Measurements from ENCODE around the gene SNUPN. TPM values are rescaled to one million over a fixed set of nuclear protein-coding genes. Genes with fewer than 3 reads are reported as not detected.
A peak's percentile ranks its signal among the peaks of the same experiment; 100 is the strongest.
"Not testable (repeated sequence)": the region's sequence is repeated elsewhere in the genome, so short reads cannot be mapped to it uniquely, and the experiment has no call there.

The SNUPN gene
- total and polyA plus RNA-seq, 12 donors = 13.5 to 40.8 (median 23.4) TPM

DNA sequence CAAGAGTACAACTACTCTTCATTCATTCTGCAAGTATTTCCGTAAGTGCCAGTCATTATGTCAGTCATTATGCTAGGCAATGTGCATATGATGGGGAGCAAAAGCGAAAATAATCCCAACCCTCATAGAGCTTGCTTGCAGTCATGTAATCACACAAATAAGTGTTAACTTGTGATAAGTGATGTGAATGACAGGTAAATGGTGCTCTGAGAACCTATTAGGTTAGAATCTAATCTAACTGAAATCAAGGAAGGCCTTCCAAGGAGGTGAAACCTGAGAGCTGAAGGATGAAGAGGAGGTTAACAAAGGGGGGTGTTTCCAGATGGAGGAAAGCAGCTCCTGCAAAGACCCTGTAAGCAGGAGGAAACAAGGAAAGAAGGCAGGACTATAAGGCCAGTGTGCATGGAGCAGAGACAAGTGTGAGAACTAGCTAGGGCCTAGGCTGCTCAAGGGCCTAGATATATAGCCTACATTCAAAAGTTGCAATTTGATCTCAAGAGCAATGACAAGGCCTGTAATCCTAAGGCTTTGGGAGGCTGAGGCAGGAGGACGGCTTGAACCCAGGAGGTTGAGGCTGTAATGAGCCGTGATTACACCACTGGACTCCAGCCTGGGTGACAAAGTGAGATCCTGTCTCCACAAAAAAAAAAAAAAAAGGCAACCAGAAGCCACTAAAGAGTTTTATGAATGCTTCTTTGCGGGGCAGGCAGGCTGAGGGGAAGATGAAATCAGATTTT is 51.7 kb downstream of the SNUPN start:
- intact Hi-C loops (cut with DNase I) = loop anchor here in 1 of 2 donors (10.0 kb wide), 1 partner anchor 51 kb away; the partner anchor contains the start of gene SNUPN
- Histone ChIP-seq H3K4me3 (no peak overlapping the region), H3K36me3 (replicated peaks in 1 of 2) (no peaks in the 10 kb centered on the region), H3K9me3 (replicated peaks in 1 of 3) (no peaks in the 10 kb centered on the region), H3K27me3 (no peaks in the 10 kb centered on the region), H3K4me1 (replicated peaks in 1 of 2) (peaks cover 12 to 48% of the 10 kb centered on the region in 2 donors), H3K27ac (no peak overlapping the region)
- 94 to 98% (median 96%) methylated on average over 5 of the region's 5 CpGs for WGBS, 4 donors
- DNase-seq = no peak
- TF ChIP-seq POLR2A (IDR thresholded peaks at IDR 0.05) = no peak
- TF ChIP-seq, protein P1, sequence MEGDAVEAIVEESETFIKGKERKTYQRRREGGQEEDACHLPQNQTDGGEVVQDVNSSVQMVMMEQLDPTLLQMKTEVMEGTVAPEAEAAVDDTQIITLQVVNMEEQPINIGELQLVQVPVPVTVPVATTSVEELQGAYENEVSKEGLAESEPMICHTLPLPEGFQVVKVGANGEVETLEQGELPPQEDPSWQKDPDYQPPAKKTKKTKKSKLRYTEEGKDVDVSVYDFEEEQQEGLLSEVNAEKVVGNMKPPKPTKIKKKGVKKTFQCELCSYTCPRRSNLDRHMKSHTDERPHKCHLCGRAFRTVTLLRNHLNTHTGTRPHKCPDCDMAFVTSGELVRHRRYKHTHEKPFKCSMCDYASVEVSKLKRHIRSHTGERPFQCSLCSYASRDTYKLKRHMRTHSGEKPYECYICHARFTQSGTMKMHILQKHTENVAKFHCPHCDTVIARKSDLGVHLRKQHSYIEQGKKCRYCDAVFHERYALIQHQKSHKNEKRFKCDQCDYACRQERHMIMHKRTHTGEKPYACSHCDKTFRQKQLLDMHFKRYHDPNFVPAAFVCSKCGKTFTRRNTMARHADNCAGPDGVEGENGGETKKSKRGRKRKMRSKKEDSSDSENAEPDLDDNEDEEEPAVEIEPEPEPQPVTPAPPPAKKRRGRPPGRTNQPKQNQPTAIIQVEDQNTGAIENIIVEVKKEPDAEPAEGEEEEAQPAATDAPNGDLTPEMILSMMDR (IDR thresholded peaks at IDR 0.05) = no peak

DNA sequence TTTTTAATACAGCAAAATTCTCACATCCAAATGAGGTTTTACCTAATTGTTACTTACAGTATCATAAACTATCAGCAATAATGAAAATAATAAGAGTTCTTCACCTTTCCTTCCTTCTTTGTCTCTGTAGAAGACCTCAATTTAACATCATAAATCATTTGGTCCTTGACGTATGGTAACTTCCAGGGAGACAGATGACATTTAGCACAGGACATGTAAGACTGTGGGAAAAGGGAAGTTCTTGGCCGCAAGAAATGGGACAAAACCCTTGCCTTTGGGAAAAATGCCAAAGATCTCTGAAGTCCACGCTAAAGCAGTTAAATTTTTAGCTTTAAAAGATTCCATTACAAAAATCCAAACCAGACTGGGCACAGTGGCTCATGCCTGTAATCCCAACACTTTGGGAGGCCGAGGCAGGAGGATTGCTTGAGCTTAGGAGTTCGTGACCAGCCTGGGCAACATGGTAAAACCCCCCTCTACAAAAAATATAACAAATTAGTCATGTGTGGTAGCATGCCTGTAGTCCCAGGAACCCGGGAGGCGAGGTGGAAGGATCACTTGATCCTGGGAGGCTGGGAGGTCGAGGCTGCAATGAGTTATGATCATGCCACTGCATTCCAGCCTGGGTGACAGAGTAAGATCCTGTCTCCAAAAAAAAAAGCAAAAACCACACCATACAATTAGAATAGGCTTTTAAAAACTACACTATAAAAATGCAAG is 55.2 kb downstream of the SNUPN start:
- H3K27me3 ChIP-seq = no peaks in the 10 kb centered on the region
- WGBS, 4 donors = 33 to 47% (median 40%) methylated on average over 8 of the region's 8 CpGs
- no peaks in the 10 kb centered on the region for H3K9me3 ChIP-seq (replicated peaks in 1 of 3)
- no peaks in the 10 kb centered on the region for H3K36me3 ChIP-seq (replicated peaks in 1 of 2)
- H3K4me1 ChIP-seq (replicated peaks in 1 of 2) = peaks cover 8 to 42% of the 10 kb centered on the region in 2 donors
- intact Hi-C loops (cut with DNase I) = loop anchor here in 1 of 2 donors (10.0 kb wide), 1 partner anchor 55 kb away; the partner anchor contains the start of gene SNUPN
- TF ChIP-seq, protein P1 (IDR thresholded peaks at IDR 0.05) = no peak
- no peak for TF ChIP-seq POLR2A (IDR thresholded peaks at IDR 0.05)
- H3K27ac ChIP-seq = no peak overlapping the region
- no peak overlapping the region for H3K4me3 ChIP-seq
- DNase-seq = peak in 1 of 7 donors; percentile 15

DNA sequence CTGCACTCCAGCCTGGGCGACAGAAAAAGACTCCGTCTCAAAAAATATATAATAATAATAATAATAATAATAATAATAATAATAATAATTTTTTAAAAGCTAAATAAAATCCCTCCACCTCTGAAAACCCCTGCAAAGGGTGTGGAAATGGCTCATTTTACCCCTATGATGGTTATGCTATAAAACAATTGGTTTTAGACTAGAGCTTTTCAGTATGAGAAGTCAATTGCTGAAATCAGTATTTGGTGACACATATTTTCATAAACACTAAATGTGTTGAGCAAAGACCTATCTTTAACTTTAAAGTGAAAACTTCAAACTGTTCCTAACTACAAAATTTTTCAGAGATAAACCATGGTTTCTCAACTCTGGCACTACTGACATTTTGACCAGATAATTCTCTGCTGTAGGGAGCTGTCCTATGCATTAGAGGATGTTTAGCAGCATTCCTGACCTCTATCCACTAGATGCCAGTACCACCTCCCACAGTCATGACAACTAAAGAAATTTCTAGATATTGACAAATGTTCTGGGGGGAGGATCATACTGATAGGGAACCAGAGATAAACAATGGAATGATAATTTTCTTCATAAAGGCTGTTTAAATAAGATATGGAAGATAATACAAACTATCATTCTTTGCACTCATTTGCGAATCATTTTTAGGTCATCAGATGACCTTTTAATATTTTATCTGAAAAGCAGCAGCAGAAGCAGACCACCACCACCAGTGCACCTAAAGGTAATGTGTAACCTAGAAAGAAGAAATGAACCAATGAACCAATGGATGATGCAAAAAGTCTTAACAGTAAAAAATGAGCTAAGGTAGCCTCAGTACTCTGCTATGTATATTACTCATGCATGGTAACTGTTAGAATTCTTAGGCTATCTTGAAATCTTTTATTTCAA is 60.2 kb downstream of the SNUPN start:
- H3K9me3 ChIP-seq (replicated peaks in 1 of 3) = no peaks in the 10 kb centered on the region
- H3K27me3 ChIP-seq = no peaks in the 10 kb centered on the region
- no peak overlapping the region for H3K27ac ChIP-seq
- 75 to 90% (median 80%) methylated on average over 3 of the region's 3 CpGs for WGBS, 4 donors
- no peaks in the 10 kb centered on the region for H3K36me3 ChIP-seq (replicated peaks in 1 of 2)
- no peak for DNase-seq
- intact Hi-C loops (cut with DNase I) = no loop called here
- TF ChIP-seq, protein P1 (IDR thresholded peaks at IDR 0.05) = no peak
- no peak for TF ChIP-seq POLR2A (IDR thresholded peaks at IDR 0.05)
- H3K4me1 ChIP-seq (replicated peaks in 1 of 2) = peaks cover 3 to 21% of the 10 kb centered on the region in 2 donors
- H3K4me3 ChIP-seq = no peak overlapping the region

DNA sequence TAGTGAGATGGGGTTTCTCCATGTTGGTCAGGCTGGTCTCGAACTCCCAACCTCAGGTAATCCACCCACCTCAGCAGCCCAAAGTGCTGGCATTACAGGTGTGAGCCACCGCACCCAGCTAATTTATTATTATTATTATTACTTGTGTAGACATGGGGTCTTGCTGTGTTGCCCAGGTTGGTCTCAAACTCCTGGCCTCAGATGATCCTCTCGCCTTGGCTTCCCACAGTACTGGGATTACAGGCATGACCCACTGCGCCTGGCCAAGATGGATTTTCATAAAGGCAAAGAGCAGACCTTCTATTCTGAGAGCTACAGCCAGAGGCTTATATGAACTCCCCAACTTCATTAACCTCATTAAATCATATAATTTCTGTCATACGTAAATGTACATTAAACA is 63.6 kb downstream of the SNUPN start:
- intact Hi-C loops (cut with DNase I) = no loop called here
- WGBS, 4 donors = 95 to 99% (median 98%) methylated on average over 5 of the region's 5 CpGs

DNA sequence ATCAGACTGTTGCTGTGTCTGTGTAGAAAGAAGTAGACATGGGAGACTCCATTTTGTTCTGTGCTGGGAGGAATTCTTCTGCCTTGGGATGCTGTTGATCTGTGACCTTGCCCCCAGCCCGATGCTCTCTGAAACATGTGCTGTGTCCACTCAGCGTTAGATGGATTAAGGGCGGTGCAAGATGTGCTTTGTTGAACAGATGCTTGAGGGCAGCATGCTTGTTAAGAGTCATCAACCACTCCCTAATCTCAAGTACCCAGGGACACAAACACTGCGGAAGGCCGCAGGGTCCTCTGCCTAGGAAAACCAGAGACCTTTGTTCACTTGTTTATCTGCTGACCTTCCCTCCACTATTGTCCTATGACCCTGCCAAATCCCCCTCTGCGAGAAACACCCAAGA is 66.2 kb downstream of the SNUPN start:
- H3K27me3 ChIP-seq; H3K9me3 ChIP-seq (replicated peaks in 1 of 3); intact Hi-C loops (cut with DNase I); H3K4me3 ChIP-seq; DNase-seq; H3K27ac ChIP-seq; H3K4me1 ChIP-seq (replicated peaks in 1 of 2); H3K36me3 ChIP-seq (replicated peaks in 1 of 2): not testable (repeated sequence)
- 76 to 91% (median 89%) methylated on average over 4 to 6 of the region's 6 CpGs for WGBS, 4 donors

More for the DNA sequence above, 63.6 kb downstream of the SNUPN start:
- Histone ChIP-seq H3K36me3 (replicated peaks in 1 of 2) (no peaks in the 10 kb centered on the region), H3K27me3 (no peaks in the 10 kb centered on the region), H3K27ac (no peak overlapping the region), H3K4me1 (replicated peaks in 1 of 2) (peaks cover 0 to 9% of the 10 kb centered on the region in 2 donors), H3K4me3 (no peak overlapping the region), H3K9me3 (replicated peaks in 1 of 3) (no peaks in the 10 kb centered on the region)
- TF ChIP-seq POLR2A (IDR thresholded peaks at IDR 0.05) = no peak
- TF ChIP-seq, protein P1 (IDR thresholded peaks at IDR 0.05) = no peak
- DNase-seq = no peak

DNA sequence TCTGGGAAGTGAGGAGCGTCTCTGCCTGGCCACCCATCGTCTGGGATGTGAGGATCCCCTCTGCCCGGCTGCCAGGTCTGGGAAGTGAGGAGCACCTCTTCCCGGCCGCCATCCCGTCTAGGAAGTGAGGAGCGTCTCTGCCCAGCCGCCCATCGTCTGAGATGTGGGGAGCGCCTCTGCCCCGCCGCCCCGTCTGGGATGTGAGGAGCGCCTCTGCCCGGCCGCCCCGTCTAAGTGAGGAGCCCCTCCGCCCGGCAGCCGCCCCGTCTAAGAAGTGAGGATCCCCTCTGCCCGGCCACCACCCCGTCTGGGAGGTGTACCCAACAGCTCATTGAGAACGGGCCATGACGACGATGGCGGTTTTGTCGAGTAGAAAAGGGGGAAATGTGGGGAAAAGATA is 66.6 kb downstream of the SNUPN start:
- H3K9me3 ChIP-seq (replicated peaks in 1 of 3); H3K27ac ChIP-seq; H3K4me1 ChIP-seq (replicated peaks in 1 of 2); H3K27me3 ChIP-seq; H3K36me3 ChIP-seq (replicated peaks in 1 of 2); H3K4me3 ChIP-seq; intact Hi-C loops (cut with DNase I); DNase-seq: not testable (repeated sequence)
- WGBS, 4 donors = 88 to 97% (median 94%) methylated on average over 11 to 25 of the region's 28 CpGs
